ENCODE data around the gene ITGA11.

The ITGA11 gene

GRCh38 chr15:68310178-68310803 is 121.7 kb downstream of the ITGA11 start:
- DNase-seq, result no peak

- no peak for DNase-seq
Measured at GRCh38 chr15:68309024-68309423, 122.9 kb downstream of the ITGA11 start.

GRCh38 chr15:68307131-68307928 is 124.6 kb downstream of the ITGA11 start:
- no peak for DNase-seq

GRCh38 chr15:68305420-68305871 is 126.5 kb downstream of the ITGA11 start:
- DNase-seq, result no peak

GRCh38 chr15:68304589-68305337 is 127.2 kb downstream of the ITGA11 start:
- DNase-seq, result no peak

- no peak for DNase-seq
Measured at GRCh38 chr15:68303560-68304436, 128.2 kb downstream of the ITGA11 start.

- no peak for DNase-seq
Measured at GRCh38 chr15:68303134-68303533, 128.8 kb downstream of the ITGA11 start.

GRCh38 chr15:68302729-68303128 is 129.2 kb downstream of the ITGA11 start:
- no peak for DNase-seq

- DNase-seq, result no peak
Measured at GRCh38 chr15:68301301-68301700, 130.7 kb downstream of the ITGA11 start.

GRCh38 chr15:68300115-68300940 is 131.6 kb downstream of the ITGA11 start:
- DNase-seq, result no peak

GRCh38 chr15:68299436-68299835 is 132.5 kb downstream of the ITGA11 start:
- DNase-seq, result no peak

GRCh38 chr15:68298882-68299381 is 133.0 kb downstream of the ITGA11 start:
- DNase-seq, result peak; percentile 52

GRCh38 chr15:68298336-68298735 is 133.6 kb downstream of the ITGA11 start:
- DNase-seq, result no peak

GRCh38 chr15:68295014-68295805 is 136.8 kb downstream of the ITGA11 start:
- DNase-seq, result no peak

- no peak for DNase-seq
Measured at GRCh38 chr15:68292967-68293366, 139.0 kb downstream of the ITGA11 start.

GRCh38 chr15:68292157-68292781 is 139.7 kb downstream of the ITGA11 start:
- no peak for DNase-seq

- no peak for DNase-seq
Measured at GRCh38 chr15:68290715-68291114, 141.2 kb downstream of the ITGA11 start.

- no peak for DNase-seq
Measured at GRCh38 chr15:68289621-68290352, 142.2 kb downstream of the ITGA11 start.

- no peak for DNase-seq
Measured at GRCh38 chr15:68289057-68289456, 142.9 kb downstream of the ITGA11 start.
